ENCODE results near the gene PRKN.

Gene PRKN

GRCh38 chr6:161546632-161547031 is 1180.9 kb downstream of the PRKN start:
- no peak overlapping the region for H3K27ac ChIP-seq
- TF ChIP-seq CTCF (IDR thresholded peaks at IDR 0.05) (no peak), ZFX (IDR thresholded peaks at IDR 0.05; ENCODE audit: borderline replicate concordance) (no peak)

GRCh38 chr6:161545741-161546140 is 1181.8 kb downstream of the PRKN start:
- H3K27ac ChIP-seq = no peak overlapping the region
- TF ChIP-seq ZFX (IDR thresholded peaks at IDR 0.05; ENCODE audit: borderline replicate concordance) (no peak), CTCF (IDR thresholded peaks at IDR 0.05) (no peak)

DNA sequence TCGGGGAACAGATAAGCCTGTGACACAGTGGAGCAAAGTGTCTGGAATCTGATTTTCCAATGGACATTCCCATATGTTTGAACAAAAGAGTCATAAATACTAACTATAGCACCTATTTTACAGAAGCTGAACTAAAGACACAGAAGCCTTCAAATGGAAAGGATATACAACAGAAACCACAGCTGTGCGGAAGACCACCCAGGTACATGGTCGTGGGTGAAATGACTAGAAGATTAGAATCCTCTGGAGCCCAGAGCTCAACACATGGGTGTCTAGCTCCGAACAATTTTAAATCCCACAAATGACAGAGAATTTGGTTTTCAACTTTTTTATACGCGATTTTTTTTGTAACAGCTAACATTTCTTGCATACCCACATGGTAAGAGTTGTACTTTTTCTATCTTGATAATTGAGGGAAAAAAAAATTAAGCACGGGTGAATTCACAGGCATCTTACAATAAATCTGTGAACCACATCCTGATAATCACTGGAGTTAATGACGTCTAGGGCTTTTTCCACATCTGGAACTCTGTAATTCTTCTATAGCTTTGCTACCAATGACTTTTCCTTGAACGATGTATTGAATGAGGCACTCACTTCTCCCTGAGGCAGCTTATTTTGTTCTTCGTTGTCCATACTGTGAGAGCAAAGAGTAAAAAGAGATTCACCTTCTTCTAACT is 1182.6 kb downstream of the PRKN start:
- no peak for TF ChIP-seq CTCF (IDR thresholded peaks at IDR 0.05)
- TF ChIP-seq ZFX (IDR thresholded peaks at IDR 0.05; ENCODE audit: borderline replicate concordance) = no peak
- H3K27ac ChIP-seq = no peak overlapping the region

- TF ChIP-seq CTCF (IDR thresholded peaks at IDR 0.05) = no peak
- no peak for TF ChIP-seq ZFX (IDR thresholded peaks at IDR 0.05; ENCODE audit: borderline replicate concordance)
- H3K27ac ChIP-seq = no peak overlapping the region
Observed at GRCh38 chr6:161543684-161544309, 1183.8 kb downstream of the PRKN start.

- TF ChIP-seq ZFX (IDR thresholded peaks at IDR 0.05; ENCODE audit: borderline replicate concordance) (no peak), CTCF (IDR thresholded peaks at IDR 0.05) (no peak)
- H3K27ac ChIP-seq = no peak overlapping the region
Observed at GRCh38 chr6:161542346-161542980, 1185.1 kb downstream of the PRKN start.

DNA sequence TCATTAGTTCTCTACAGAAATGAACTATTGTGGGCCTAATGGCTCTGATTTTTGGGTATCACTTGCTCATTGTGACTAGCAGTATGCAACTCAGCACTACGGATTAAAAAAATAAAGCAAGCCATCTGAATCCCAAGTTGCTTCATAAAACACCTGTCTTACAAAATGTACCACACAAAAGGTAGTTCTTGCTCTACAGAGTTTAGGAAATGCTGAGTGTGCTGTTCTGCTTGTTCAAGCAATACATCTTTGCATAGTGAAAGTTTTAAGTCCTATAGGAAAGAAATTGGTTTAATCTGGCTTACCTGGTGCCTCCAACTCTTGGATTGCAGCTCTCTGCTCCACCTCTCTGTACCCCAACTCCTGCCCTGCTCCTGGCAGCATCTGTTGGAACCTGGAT is 1187.0 kb downstream of the PRKN start:
- no peak for TF ChIP-seq ZFX (IDR thresholded peaks at IDR 0.05; ENCODE audit: borderline replicate concordance)
- TF ChIP-seq CTCF (IDR thresholded peaks at IDR 0.05) = no peak

DNA sequence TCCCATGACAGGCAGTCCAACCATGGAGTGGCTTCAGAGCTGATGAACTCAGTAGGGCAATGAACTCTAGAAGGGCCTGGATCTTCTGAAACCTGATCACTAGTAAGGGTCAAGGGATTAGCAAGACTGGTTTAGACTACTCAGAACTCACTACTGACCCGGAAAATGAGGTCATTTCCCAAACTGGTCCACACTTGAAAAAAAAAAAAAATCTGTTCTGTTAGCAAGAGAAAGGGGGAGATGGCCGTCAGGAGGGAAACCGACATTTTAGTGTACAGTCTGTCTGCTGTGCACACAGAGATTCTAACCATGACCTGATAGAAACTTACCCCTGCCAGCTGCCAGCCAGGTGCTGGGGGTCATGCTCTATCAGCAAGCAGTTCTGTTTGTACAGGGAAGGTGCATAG is 1191.3 kb downstream of the PRKN start:
- no peak overlapping the region for H3K27ac ChIP-seq
- no peak for TF ChIP-seq CTCF (IDR thresholded peaks at IDR 0.05)
- no peak for TF ChIP-seq ZFX (IDR thresholded peaks at IDR 0.05; ENCODE audit: borderline replicate concordance)

More for the DNA sequence above, 1187.0 kb downstream of the PRKN start:
- H3K27ac ChIP-seq = no peak overlapping the region

Data from 22Rv1 (cell line).